Hematopoietic multipotent progenitor cell treated with erythropoietin and hydrocortisone succinate and interleukin-3 and kit ligand, for 8 days (in vitro differentiated cells): Measurements from ENCODE around the gene EML6.
A peak's percentile ranks its signal among the peaks of the same experiment; 100 is the strongest.

Experiments used
- DNase-seq: peaks from one replicate; pipeline ENCODE4 v3.0.0-alpha.2; 2015

Gene EML6

GRCh38 chr2:54954158-54954557 lies 230.7 kb downstream of the EML6 start:
- DNase-seq: no peak

- peak; percentile 31 for DNase-seq
Measured at GRCh38 chr2:54954705-54955357, 231.4 kb downstream of the EML6 start.

GRCh38 chr2:54955358-54956110 lies 232.1 kb downstream of the EML6 start:
- peak; percentile 87 for DNase-seq

- DNase-seq: peak; percentile 35
Measured at GRCh38 chr2:54956111-54956627, 232.7 kb downstream of the EML6 start.

GRCh38 chr2:54957321-54957999 lies 234.0 kb downstream of the EML6 start:
- DNase-seq: no peak

GRCh38 chr2:54958717-54959371 lies 235.4 kb downstream of the EML6 start:
- no peak for DNase-seq

- DNase-seq: no peak
Measured at GRCh38 chr2:54960164-54960563, 236.7 kb downstream of the EML6 start.

GRCh38 chr2:54962511-54962910 lies 239.0 kb downstream of the EML6 start:
- no peak for DNase-seq

GRCh38 chr2:54962935-54963440 lies 239.5 kb downstream of the EML6 start:
- no peak for DNase-seq

- DNase-seq: no peak
Measured at GRCh38 chr2:54963476-54963875, 240.0 kb downstream of the EML6 start.

- no peak for DNase-seq
Measured at GRCh38 chr2:54964271-54964670, 240.8 kb downstream of the EML6 start.

GRCh38 chr2:54964816-54965215 lies 241.4 kb downstream of the EML6 start:
- no peak for DNase-seq

GRCh38 chr2:54965425-54965824 lies 242.0 kb downstream of the EML6 start:
- DNase-seq: no peak

GRCh38 chr2:54966165-54966832 lies 242.8 kb downstream of the EML6 start:
- DNase-seq: no peak

- DNase-seq: no peak
Measured at GRCh38 chr2:54966837-54967236, 243.4 kb downstream of the EML6 start.

GRCh38 chr2:54967269-54967668 lies 243.8 kb downstream of the EML6 start:
- DNase-seq: no peak

- DNase-seq: no peak
Measured at GRCh38 chr2:54967759-54968365, 244.4 kb downstream of the EML6 start.

GRCh38 chr2:54968561-54969218 lies 245.2 kb downstream of the EML6 start:
- no peak for DNase-seq

- no peak for DNase-seq
Measured at GRCh38 chr2:54969295-54969939, 246.0 kb downstream of the EML6 start.

- DNase-seq: no peak
Measured at GRCh38 chr2:54969940-54970338, 246.5 kb downstream of the EML6 start.

- DNase-seq: no peak
Measured at GRCh38 chr2:54975175-54975574, 251.7 kb downstream of the EML6 start.
